Measurements from ENCODE around the gene FAM240B.

DNA sequence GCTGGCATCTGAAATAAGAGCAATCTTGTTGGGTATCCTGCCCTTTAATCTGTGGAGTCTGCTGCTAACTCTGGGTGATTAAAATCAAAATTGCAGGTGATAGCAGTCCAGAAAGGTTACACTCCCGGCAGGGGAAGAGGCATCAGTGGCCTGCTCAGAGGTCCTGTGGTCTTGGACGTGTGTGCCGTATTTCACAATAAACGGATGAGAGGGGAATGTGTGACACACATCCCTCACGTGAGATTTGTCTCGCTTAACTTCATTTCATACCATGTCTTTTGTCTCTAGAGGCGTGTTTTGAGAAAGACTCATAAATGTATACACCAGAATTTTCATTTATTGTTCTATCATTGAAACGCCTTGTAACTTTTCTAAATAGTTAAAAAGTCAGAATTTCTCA is 36.6 kb downstream of the FAM240B start:
- TF ChIP-seq POLR2A (IDR thresholded peaks at IDR 0.05), result no peak
- TF ChIP-seq, protein P1, sequence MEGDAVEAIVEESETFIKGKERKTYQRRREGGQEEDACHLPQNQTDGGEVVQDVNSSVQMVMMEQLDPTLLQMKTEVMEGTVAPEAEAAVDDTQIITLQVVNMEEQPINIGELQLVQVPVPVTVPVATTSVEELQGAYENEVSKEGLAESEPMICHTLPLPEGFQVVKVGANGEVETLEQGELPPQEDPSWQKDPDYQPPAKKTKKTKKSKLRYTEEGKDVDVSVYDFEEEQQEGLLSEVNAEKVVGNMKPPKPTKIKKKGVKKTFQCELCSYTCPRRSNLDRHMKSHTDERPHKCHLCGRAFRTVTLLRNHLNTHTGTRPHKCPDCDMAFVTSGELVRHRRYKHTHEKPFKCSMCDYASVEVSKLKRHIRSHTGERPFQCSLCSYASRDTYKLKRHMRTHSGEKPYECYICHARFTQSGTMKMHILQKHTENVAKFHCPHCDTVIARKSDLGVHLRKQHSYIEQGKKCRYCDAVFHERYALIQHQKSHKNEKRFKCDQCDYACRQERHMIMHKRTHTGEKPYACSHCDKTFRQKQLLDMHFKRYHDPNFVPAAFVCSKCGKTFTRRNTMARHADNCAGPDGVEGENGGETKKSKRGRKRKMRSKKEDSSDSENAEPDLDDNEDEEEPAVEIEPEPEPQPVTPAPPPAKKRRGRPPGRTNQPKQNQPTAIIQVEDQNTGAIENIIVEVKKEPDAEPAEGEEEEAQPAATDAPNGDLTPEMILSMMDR (IDR thresholded peaks at IDR 0.05), result no peak
